Skin of body (tissue), 2 donors: Measurements from ENCODE around the gene ASB18. TPM values are rescaled to one million over a fixed set of nuclear protein-coding genes. Genes with fewer than 3 reads are reported as not detected.
"Not testable (repeated sequence)": the region's sequence is repeated elsewhere in the genome, so short reads cannot be mapped to it uniquely, and the experiment has no call there.

Source experiments
- DNase-seq: peaks from one replicate; lab custom pipeline; 2025; lab: John Stamatoyannopoulos, UW
- total RNA-seq: library from RNA; depleted of rRNA; stranded (reverse); fragments of >200 nt; gene quantifications from one replicate; pipeline ENCODE4 v1.2.3, GENCODE V29; 2014

Gene ASB18, protein sequence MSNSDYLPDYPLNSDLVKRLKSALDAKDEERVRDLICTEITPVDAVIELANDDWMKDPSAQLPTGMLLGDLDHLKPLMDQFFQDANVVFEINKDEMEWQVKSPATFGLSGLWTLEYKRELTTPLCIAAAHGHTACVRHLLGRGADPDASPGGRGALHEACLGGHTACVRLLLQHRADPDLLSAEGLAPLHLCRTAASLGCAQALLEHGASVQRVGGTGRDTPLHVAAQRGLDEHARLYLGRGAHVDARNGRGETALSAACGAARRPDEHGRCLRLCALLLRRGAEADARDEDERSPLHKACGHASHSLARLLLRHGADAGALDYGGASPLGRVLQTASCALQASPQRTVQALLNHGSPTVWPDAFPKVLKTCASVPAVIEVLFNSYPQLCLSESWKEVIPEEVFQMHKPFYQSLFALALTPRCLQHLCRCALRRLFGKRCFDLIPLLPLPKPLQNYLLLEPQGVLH
- total RNA-seq = 0.79 TPM

DNA sequence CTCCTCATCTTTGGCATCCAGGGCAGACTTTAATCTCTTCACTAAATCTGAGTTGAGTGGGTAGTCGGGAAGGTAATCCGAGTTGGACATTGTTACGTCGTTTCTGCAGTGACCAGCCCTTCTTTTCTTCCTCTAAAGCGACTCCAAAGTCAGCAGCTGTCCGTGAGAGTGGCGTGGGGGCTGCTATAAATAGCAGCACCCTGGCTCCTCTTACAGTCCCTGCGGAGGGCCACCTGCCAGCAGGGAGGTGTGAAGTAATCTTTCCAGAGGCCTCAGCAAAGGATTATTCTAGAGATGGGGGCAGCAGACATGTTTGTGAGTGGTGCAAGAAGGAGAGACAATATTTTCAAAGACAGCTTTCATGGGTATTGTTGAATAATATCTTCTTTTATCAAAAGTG is at the start of gene ASB18:
TSS of gene ASB18 (minus strand) at position 151 of the 400 bp plus-strand sequence. CDS start at position 90, 61 bp downstream.
- no peak for DNase-seq

GRCh38 chr2:236311286-236311685 is 47.1 kb upstream of the ASB18 start:
- no peak for DNase-seq

- no peak for DNase-seq
Observed at GRCh38 chr2:236309669-236310029, 45.4 kb upstream of the ASB18 start.

DNA sequence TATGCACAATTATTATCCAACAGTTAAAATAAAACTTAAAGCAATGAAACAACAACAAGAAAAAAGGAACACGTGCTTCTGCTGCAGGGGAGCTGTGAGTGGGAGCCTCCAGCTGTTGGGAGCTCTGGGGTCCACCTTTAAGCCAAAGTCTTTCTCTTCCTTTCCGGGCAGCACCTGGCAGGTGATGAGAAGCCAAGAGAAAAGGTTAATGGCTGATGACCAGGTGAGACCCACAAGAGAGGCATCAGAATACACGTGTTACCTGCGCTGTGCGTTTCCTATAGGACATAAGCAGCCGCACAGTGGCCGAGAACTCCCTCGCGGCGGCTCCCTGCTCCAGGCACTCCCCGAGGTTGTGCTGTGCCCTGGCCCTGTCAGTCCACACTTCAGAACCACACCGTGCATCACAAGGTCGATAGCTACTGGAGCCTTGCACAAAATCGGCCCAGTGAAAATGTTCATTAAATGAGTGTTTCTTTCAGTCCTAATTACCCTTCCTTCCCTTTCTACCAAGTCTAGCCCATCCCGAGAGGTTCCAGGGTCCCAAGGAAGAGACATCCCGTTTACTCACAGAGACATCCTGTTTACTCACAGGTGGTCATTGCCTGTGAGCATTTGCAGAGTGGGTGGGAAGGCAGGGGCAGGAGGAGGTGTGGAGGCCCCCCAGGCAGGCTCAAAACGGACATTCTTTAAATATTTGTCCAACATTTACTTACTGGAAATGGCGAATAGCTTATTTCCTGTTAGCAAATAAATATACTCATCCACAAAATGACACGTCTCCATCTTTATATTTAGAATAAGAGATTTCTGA is 44.9 kb upstream of the ASB18 start:
- DNase-seq = no peak

DNA sequence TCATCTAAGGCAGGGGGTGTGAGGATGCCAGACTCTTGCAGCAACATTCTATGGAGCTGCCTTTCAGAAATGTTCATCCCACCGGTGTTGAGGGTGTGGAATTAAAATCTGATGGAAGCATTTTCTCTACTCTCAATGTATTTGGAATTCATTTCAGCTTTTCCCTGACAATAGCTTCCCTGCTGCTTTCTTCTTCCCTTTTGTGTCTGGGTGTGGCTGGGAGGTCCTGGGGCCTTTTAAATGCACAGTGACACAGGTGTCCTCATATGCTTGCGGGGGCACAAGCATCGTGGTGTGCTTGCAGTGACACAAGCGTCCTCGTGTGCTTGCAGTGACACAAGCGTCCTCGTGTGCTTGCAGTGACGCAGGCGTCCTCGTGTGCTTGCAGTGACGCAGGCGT is 43.4 kb upstream of the ASB18 start:
- no peak for DNase-seq

GRCh38 chr2:236306825-236307540 is 42.8 kb upstream of the ASB18 start:
- no peak for DNase-seq

DNA sequence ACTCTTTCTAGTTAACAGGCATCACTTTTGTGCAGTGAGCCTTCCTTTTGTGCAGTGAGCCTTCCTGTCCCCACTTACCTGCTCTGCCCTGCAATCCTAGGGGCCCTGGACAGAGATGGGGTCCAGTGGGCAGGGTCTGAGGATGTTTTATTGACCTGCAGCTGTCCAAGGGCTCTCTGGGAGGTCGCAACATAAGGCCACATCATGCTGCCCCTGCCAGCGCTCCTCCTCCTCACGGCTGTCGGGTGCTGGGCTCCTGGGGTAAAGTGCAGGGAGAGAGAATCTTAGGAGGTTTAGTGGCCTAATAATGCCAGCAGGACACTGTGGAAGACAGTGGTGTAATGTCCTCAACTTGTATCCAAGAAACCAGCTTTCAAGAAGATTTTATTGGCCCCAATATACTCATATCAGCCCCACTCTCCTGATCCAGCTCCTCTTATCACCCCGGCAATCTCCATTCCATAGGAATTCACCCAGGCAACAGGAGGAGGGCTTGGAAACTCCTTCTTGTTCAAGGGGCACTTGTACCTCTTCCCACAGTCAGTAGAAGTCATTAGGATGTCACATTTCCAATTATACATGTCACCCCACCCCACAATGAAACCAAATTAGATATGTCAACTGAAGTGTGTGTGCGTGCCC is 41.9 kb upstream of the ASB18 start:
- DNase-seq = no peak

GRCh38 chr2:236305531-236305930 is 41.3 kb upstream of the ASB18 start:
- no peak for DNase-seq

- DNase-seq = no peak
Observed at GRCh38 chr2:236303935-236304334, 39.7 kb upstream of the ASB18 start.

GRCh38 chr2:236302555-236302954 is 38.3 kb upstream of the ASB18 start:
- DNase-seq = no peak

DNA sequence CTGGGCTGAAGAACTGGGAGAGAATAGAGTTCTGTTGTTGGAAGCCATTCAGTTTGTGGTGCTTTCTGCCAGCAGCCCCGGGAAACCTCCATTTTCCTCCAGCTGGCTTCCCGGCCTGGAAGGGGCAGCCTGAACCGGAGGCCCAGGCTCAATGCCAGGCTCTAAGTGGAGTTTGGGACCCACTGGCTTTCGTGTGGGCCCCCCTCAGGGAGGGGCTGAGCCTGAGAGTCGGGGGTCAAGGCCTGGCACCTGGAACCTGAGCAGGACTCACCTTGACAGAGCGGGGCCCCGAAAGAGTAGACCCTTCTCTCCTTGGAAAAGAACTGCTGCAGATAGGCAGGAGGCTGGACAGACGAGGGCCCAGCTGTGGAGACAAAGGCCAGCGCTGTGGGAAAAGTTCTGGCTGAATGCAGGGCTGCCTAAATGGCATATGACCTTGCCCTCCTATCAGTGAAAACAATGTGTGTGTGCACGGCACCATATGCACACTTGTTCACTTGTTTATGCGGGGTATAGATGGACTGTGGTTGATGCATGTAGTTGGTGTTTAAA is 34.8 kb upstream of the ASB18 start:
- no peak for DNase-seq

DNA sequence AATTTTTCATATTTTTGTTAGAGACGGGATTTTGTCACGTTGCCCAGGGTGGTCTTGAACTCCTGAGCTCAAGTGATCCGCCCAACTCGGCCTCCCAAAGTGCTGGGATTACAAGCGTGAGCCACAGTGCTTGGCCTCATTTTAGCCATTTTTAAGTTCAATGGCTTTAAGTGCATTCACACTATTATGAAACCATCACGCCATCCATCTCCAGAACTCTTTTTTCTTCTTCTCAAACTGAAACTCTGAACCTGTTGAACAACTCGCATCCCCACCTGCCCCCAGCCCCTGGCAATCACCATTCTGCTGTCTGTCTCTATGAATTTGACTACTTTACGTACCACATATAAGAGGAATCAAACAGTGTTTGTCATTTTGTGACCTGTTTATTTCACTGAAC is 31.3 kb upstream of the ASB18 start:
- no peak for DNase-seq

GRCh38 chr2:236294647-236295046 is 30.4 kb upstream of the ASB18 start:
- no peak for DNase-seq

- no peak for DNase-seq
Observed at GRCh38 chr2:236293241-236293810, 29.1 kb upstream of the ASB18 start.

DNA sequence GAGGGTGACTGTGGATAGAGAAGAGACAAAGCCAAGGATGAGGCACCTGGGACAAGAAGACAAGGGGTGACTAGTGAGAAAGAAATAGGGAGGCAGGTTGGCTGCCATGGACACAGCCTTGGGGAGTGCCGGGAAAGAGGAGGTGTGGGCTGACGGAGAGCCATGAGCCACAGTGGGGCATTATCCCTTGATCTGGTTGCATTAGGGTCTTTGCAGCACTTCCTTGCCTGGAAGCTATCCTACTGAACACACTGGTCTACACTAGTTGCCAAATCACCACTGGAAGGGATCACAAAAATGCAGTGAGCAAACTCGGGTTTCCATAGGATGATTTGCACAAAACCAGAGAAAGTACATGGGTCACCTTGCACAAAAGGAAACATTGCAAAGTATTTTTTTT is 27.7 kb upstream of the ASB18 start:
- no peak for DNase-seq

DNA sequence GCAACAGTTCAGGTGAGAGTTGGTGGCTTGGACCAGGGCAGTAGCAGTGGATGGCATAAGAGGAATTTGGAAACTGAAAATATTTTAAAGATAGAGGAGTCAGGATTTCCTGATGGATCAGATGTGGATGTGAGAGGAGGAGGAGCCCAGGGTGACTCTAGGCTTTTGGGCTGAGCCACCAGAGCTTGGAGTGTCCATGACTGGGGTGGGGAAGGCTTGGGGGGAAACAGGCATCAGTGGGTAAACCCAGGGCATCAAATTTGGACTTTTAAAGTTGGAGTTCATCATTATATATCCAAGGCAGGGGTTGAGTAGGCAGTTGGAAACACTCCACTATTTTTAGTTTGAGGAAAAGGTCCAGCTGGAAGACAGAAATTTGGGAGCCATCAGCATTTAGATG is 27.3 kb upstream of the ASB18 start:
- DNase-seq = no peak

- DNase-seq = no peak
Observed at GRCh38 chr2:236290742-236291425, 26.7 kb upstream of the ASB18 start.

DNA sequence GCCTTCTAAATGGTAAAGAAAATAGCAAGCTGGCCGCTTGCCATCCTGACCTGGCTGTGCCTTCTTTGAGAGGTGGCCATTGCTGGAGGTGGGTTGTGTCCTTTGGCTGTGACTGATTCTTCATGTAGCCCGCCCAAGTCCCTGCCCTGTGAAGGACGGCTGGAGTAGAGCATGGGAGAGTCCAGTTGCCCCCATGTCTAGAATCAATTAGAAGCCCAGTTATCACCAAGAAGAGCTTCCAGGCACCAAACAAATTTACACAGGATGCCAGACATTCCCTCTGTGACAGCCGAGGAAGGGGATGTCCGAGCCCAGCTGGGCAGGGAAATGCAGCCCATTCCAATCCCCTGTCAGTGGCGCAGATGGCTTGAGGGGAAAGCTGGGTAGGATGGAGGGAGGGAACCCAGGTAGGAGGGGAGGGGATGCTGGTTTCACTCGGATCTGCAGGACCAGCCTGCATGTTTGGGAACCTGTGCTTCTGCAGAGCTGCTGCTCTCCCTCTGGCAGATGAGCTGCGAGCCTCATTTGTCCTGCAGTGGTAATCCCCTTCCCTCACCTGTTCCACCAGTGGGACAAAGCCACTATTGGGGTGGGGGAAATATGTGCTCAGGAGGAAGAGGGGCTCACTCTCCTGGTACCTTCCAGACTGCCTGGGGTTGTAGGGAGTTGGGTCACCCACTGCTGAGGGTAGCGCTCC is 25.7 kb upstream of the ASB18 start:
- no peak for DNase-seq

GRCh38 chr2:236288373-236288772 is 24.2 kb upstream of the ASB18 start:
- DNase-seq = not testable (repeated sequence)

- no peak for DNase-seq
Observed at GRCh38 chr2:236287656-236288055, 23.4 kb upstream of the ASB18 start.
